UCSD-AML1 (cell line): ENCODE results near the gene OSBPL10.
"Not testable (repeated sequence)": the region's sequence is repeated elsewhere in the genome, so short reads cannot be mapped to it uniquely, and the experiment has no call there.

Experiments
- DNase-seq: peaks from one replicate; lab custom pipeline; 2025; ENCODE audit not compliant: unreplicated experiment; lab: John Stamatoyannopoulos, UW

OSBPL10 gene

GRCh38 chr3:31782306-31782705 lies 198.8 kb downstream of the OSBPL10 start:
- DNase-seq: not testable (repeated sequence)

- no peak for DNase-seq
Measured at GRCh38 chr3:31779514-31779913, 201.5 kb downstream of the OSBPL10 start.

- no peak for DNase-seq
Measured at GRCh38 chr3:31777887-31778286, 203.2 kb downstream of the OSBPL10 start.

GRCh38 chr3:31777092-31777491 lies 204.0 kb downstream of the OSBPL10 start:
- no peak for DNase-seq

- DNase-seq: no peak
Measured at GRCh38 chr3:31776016-31776415, 205.0 kb downstream of the OSBPL10 start.

- DNase-seq: no peak
Measured at GRCh38 chr3:31775383-31775782, 205.7 kb downstream of the OSBPL10 start.

GRCh38 chr3:31772758-31773473 lies 208.1 kb downstream of the OSBPL10 start:
- DNase-seq: no peak

GRCh38 chr3:31772272-31772671 lies 208.8 kb downstream of the OSBPL10 start:
- DNase-seq: no peak

- no peak for DNase-seq
Measured at GRCh38 chr3:31770822-31771326, 210.2 kb downstream of the OSBPL10 start.

GRCh38 chr3:31768479-31769125 lies 212.5 kb downstream of the OSBPL10 start:
- DNase-seq: peak; percentile 13

GRCh38 chr3:31767920-31768319 lies 213.1 kb downstream of the OSBPL10 start:
- DNase-seq: no peak

- DNase-seq: no peak
Measured at GRCh38 chr3:31766669-31767068, 214.4 kb downstream of the OSBPL10 start.

- DNase-seq: no peak
Measured at GRCh38 chr3:31765871-31766270, 215.2 kb downstream of the OSBPL10 start.

GRCh38 chr3:31763731-31764130 lies 217.3 kb downstream of the OSBPL10 start:
- no peak for DNase-seq

- DNase-seq: no peak
Measured at GRCh38 chr3:31762888-31763351, 218.1 kb downstream of the OSBPL10 start.

- DNase-seq: no peak
Measured at GRCh38 chr3:31762097-31762764, 218.8 kb downstream of the OSBPL10 start.

GRCh38 chr3:31760654-31761053 lies 220.4 kb downstream of the OSBPL10 start:
- DNase-seq: no peak

GRCh38 chr3:31758322-31758965 lies 222.6 kb downstream of the OSBPL10 start:
- no peak for DNase-seq

- DNase-seq: no peak
Measured at GRCh38 chr3:31755926-31756658, 225.0 kb downstream of the OSBPL10 start.

GRCh38 chr3:31754575-31755278 lies 226.3 kb downstream of the OSBPL10 start:
- DNase-seq: no peak
